Measurements from ENCODE around the gene ZNF331. TPM values are rescaled to one million over a fixed set of nuclear protein-coding genes. Genes with fewer than 3 reads are reported as not detected.
A peak's percentile ranks its signal among the peaks of the same experiment; 100 is the strongest.

The ZNF331 gene
- total RNA-seq, 1 experiment from 2014 or later: 57.2 TPM

DNA sequence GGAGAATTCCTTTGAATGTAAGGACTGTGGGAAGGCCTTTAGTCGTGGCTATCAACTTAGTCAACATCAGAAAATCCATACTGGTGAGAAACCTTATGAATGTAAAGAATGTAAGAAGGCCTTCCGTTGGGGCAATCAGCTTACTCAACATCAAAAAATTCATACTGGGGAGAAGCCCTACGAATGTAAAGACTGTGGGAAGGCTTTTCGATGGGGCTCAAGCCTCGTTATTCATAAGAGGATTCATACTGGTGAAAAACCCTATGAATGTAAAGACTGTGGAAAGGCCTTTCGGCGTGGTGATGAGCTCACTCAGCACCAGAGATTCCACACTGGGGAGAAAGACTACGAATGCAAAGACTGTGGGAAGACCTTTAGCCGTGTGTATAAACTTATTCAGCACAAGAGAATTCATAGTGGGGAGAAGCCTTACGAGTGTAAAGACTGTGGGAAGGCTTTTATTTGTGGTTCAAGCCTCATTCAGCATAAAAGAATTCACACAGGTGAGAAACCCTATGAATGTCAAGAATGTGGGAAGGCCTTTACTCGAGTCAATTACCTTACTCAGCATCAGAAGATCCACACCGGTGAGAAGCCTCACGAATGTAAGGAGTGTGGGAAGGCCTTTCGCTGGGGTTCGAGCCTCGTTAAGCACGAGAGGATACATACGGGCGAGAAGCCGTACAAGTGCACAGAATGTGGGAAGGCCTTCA lies 39.2 kb downstream of the ZNF331 start:
- Histone ChIP-seq H2AFZ (ENCODE audit: low read length) (no peak overlapping the region), H2BK15ac (ENCODE audit: low read depth, low read length) (no peak overlapping the region), H2BK120ac (ENCODE audit: low read depth, low read length, poor library complexity, severe bottlenecking) (no peak overlapping the region), H4K8ac (replicated peaks; ENCODE audit: insufficient read length, low read depth, low read length) (no peak overlapping the region), H3K18ac (ENCODE audit: insufficient read length, low read depth, low read length) (no peak overlapping the region), H3K14ac (ENCODE audit: insufficient read depth, low read length) (no peak overlapping the region), H3K27ac (ENCODE audit: insufficient read length, low read depth, low read length) (no peak overlapping the region), H3K4me2 (ENCODE audit: insufficient read depth, insufficient read length, low read length) (no peak overlapping the region), H4K5ac (ENCODE audit: insufficient read length, low read depth, low read length) (no peak overlapping the region), H3K79me2 (ENCODE audit: insufficient read depth, low read length) (no peaks in the 10 kb centered on the region), H4K20me1 (ENCODE audit: control insufficient read depth, insufficient read depth, insufficient read length) (no peaks in the 10 kb centered on the region), H2BK5ac (ENCODE audit: insufficient read length, low read length) (no peak overlapping the region), H3K9ac (ENCODE audit: extremely low read depth, insufficient read length, low read length) (no peak overlapping the region), H2BK12ac (ENCODE audit: insufficient read length, low read depth, low read length) (no peak overlapping the region), H2AK5ac (ENCODE audit: insufficient read length, low read length) (no peak overlapping the region), H2BK20ac (ENCODE audit: low read depth, low read length, poor library complexity, severe bottlenecking) (no peak overlapping the region), H3K4ac (ENCODE audit: low read depth, low read length) (no peak overlapping the region), H3K4me1 (ENCODE audit: insufficient read depth, low read length) (no peaks in the 10 kb centered on the region), H4K91ac (ENCODE audit: insufficient read length, low read depth, low read length) (no peak overlapping the region), H3K23ac (ENCODE audit: insufficient read length, low read depth, low read length) (no peak overlapping the region), H3K9me3 (ENCODE audit: control insufficient read depth, low read depth, low read length) (peaks cover 25% of the 10 kb centered on the region), H3K27me3 (ENCODE audit: insufficient read depth, low read length) (no peaks in the 10 kb centered on the region), H3T11ph (ENCODE audit: low read length) (no peak overlapping the region), H3K56ac (ENCODE audit: insufficient read length, low read depth, low read length) (no peak overlapping the region), H3K23me2 (ENCODE audit: insufficient read length, low read depth, low read length, poor library complexity, severe bottlenecking) (no peaks in the 10 kb centered on the region), H3K79me1 (ENCODE audit: insufficient read depth, low read depth, low read length, poor library complexity, severe bottlenecking) (no peaks in the 10 kb centered on the region)
- Mint-ChIP-seq H3K4me1 (peaks cover 16 to 17% of the 10 kb centered on the region in 2 experiments), H3K9me3 (peaks cover 36 to 45% of the 10 kb centered on the region in 2 experiments), H3K4me3 (no peak overlapping the region), H3K27me3 (ENCODE audit: low read depth) (peaks cover 1% of the 10 kb centered on the region), H3K36me3 (ENCODE audit: insufficient read depth in 1 of 3, low read depth in 3 of 3) (peaks cover 69 to 87% (median 80%) of the 10 kb centered on the region in 3 experiments), H3K27ac (peak overlapping the region in 1 of 3 experiments; percentile 14; a peak in 1 of 7 replicates)
- no CpG with 5 or more reads among the region's 20 CpGs for WGBS (ENCODE audit: extremely low coverage, insufficient read length, low lambda C conversion rate)
- DNase-seq: no peak
- TF ChIP-seq, protein P1, sequence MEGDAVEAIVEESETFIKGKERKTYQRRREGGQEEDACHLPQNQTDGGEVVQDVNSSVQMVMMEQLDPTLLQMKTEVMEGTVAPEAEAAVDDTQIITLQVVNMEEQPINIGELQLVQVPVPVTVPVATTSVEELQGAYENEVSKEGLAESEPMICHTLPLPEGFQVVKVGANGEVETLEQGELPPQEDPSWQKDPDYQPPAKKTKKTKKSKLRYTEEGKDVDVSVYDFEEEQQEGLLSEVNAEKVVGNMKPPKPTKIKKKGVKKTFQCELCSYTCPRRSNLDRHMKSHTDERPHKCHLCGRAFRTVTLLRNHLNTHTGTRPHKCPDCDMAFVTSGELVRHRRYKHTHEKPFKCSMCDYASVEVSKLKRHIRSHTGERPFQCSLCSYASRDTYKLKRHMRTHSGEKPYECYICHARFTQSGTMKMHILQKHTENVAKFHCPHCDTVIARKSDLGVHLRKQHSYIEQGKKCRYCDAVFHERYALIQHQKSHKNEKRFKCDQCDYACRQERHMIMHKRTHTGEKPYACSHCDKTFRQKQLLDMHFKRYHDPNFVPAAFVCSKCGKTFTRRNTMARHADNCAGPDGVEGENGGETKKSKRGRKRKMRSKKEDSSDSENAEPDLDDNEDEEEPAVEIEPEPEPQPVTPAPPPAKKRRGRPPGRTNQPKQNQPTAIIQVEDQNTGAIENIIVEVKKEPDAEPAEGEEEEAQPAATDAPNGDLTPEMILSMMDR (conservative IDR thresholded peaks at IDR 0.05): no peak

Data from H9 (cell line).